SH-SY5Y (cell line): ENCODE results near the gene NPAS2.

Source experiments
- GATA2 ChIP-seq: IDR thresholded peaks from 2 replicates; pipeline ENCODE4 v1.6.1; 2011; ENCODE audit warnings: mild to moderate bottlenecking, low read depth, low read length
- GATA3 ChIP-seq: IDR thresholded peaks from 2 replicates; pipeline ENCODE4 v1.6.1; 2011; ENCODE audit warnings: low read depth, mild to moderate bottlenecking, low read length, moderate library complexity

DNA sequence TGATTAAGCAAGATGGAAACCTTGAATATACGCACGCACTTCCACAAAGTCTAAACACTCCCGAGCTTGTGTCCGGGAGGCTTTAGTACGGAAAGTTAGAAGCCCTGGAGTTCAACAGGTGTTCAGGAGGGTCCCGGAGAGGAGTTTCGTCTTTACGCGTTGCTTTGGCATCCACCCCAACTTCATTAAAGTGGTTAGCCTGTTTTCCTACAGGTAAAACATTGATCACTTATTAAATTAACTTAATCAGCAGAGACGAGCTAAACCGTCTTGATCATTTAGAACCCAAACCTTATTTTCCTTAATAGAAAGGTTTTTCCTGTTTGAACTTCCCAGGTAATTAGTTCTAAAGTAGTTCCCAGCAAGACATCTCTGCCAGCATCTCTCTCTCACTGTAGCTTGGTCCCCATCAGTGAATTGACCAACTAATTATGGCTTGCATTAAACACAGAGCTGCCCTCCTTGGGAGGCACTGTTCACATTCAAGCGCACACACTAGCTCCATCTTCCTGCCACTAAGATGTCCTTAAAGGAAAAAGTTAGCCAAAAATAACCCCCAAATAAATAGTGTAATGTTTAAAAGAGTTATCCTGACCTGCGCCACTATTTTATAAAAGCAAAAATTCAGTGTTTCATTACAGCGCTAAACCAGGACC, 1.4 kb downstream of the NPAS2 start:
- TF ChIP-seq GATA3 (no peak), GATA2 (no peak)
